D341Med (cell line): ENCODE results near the gene TMEM140.

Experiments
- DNase-seq: peaks from one replicate; pipeline ENCODE4 v3.0.0; 2012; ENCODE audit warnings: low spot score

Gene TMEM140

DNA sequence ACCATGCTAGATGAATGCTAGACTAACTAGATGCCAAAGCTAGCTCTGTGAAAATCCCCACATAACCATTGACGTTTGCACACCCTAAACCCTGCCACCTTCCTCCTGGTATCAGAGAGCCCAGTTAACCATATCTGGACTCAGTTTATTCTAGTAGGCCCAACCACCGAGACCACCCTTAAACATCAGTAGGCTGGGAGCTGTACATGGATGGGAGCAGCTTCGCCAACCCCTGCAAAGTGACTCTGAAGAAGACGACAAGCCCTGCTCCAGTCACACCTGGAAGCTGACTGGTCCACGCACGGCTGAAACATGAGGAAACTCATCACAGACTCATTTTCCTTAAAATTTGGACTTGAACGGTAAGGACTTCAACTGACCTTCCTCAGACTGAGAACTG, 27.1 kb downstream of the TMEM140 start:
- DNase-seq, result no peak

DNA sequence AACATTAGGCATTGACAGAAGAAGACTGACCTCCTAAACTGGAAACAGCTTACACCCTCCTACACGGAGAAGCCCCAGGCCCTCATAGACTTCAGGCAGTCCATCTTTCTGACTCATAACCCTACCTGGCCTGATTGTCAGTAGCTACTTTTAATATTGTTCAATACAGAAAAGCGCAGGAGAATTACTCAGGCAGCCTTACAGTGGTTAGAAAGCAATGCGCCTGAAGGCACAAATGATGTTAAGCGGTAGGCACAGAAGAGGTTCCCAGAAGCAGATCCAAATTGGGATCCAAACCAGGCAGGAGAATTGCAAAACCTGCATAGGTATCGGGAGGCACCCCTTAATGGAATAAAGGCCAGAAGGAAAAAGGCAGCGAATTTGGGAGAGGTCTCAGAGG, 28.1 kb downstream of the TMEM140 start:
- DNase-seq, result no peak

DNA sequence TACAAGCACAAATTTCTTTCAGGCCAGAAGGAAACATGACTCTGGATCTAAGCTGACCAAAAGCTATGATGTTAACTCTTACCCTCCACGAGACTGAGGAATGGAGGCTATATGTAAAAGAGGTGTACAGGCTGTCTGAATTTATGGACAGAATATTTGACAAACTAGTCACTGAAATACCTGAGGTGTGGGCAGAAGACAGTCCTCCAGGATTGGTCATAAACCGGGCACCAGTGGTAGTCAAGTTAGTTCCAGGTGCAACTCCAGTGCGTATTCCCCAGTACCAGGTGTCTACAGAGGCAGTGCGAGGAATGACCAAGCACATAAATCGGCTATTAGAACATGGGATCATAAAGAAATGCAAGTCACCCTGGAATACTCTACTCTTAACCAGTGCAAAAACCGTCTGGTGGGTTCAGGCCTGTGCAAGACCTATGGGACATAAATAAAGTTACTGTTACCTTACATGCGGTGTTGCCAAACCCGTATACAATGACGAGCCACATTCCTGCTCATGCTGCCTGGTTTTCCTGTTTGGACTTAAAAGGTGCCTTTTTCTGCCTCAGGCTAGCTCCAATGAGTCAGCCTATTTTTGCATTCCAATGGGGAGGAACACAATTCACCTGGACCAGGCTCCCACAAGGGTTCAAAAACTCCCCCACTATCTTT, 29.3 kb downstream of the TMEM140 start:
- DNase-seq, result no peak

DNA sequence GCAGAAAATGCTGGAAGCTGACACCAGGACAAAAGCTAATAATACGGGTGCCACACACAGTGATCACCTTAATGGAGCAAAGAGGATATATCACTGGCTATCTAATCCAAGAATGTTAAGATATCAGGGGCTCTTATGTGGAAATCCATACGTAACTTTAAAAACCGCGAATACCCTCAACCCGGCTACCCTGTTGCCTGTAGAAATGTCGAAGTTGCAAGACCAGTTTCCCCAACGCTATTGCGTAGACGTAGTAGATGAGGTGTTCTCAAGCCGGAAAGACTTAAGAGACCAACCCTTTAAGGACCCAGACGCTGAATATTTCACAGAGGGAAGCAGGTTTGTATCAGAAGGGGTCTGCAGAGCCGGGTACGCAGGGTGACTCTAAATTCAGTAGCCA, 30.5 kb downstream of the TMEM140 start:
- no peak for DNase-seq

DNA sequence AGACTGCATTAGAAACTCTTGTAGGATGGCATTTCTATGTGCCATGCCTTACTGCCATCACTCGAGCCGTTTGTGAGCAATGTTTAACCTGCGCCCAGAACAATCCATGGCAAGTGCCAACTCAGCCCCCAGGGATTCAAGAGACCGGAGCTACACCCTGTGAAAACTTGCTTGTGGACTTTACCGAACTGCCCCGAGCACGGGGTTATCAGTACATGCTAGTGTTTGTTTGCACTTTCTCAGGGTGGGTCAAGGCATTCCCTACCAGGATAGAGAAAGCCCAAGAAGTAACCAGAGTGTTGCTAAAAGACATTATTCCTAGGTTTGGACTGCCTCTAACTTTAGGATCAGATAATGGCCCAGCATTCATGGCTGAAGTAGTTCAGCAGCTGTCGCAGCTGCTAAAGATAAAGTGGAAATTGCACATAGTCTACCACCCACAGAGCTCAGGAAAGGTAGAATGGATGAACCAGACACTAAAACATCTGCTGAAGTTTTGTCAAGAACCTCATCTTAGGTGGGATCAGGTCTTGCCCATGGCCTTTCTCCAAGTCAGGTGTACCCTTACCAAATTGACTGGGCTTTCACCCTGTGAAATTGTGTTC, 31.6 kb downstream of the TMEM140 start:
- no peak for DNase-seq

DNA sequence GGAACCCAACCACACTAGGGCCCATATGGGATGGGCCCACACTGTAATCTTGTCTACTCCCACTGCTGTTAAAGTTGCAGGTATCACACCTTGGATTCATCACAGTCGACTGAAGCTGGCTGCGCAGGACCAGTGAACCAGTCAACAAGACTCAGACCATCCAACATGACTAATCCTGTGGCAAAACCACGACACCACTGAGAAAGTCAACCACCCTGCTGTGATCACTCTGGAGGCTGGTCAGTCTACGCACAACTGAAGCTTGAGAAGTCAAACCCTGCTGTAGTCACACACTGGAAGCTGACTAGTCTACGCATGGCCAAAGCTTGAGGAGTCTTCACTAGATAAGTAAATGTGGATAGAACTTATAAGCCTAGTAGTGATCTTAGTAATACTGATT, 32.2 kb downstream of the TMEM140 start:
- no peak for DNase-seq

DNA sequence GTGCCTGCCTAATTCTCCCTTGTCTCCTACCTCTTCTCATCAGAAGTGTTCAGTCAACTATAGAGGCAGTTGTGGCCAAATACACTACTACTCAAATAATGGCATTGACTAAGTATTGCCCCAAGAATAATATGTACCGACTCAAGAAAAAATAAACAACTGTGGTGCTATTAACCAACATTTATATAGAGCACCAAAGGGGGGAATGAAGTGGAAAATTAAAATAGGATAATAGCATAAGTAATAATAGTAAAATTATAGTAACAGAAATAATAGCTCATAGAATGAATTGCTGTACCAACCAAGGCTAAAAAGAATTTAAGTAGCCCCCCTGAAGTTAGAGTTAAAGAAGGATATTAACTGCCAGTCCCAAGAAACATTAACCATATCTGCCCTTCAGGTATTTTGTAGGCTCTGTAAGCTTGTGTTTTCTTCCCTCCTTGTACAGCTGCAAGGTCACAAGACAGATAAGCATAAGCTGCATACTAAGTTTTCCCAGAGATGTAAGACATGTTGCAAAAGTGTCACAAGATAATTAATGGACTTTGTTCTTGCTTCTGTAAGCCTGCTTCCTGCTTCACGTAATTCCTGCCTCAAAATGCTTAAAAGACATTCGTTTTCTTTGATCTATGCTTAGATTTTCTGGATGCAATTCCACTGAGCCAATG, 33.5 kb downstream of the TMEM140 start:
- no peak for DNase-seq

DNA sequence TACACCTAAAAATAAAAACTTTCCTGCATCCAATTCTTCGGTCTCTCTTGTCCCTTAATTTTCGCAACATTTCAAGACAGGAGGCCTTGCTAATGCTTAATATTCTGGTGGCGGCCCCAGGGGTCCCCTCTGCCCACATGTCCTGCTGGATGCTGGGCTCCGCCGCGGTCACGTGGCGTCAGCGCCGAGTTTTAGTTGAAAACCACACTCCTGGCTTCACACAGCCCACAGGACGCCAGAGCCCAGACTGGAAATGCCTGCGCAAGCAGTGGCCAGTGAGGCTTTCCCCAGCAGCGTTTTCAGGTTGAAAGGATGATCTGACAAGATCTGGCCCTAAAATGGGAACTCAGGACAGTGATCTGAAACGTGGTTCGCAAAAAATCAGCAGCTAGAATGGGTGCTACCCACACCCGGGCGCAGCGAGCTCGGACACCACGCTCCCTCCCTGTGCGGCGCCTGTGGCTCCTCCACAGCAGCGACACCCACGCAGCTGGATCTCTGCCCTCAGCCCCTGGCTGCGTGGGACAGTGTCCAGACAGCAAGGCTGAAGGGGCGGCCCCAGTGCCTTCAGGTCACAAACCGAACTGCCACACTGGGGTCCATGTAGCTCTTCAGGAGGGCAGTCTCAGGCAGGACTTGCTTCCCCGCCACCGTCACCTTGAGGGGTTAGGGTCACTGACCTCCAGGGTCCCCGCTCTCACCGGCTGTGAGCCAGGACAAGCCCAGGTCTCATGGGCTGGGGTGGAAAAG, 34.2 kb downstream of the TMEM140 start:
- no peak for DNase-seq

DNA sequence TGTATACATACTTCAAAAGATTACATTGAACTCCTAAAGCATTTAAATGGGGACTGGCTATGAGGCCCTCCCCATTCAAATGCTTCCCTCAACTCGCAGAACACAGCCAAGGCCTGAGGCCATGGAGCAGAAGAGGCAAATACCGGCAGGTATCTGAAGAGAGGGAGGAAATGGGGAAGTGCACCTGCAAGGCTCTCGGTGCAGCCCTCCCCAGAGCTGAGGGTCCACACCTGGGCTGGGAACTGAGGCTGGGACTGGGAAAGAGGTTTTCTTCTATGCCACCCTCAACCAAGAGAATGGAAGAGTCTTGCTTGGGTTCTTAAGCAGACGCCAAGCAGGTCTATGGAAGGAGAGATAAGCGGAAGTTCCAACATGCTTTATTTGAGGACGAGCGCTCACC, 35.6 kb downstream of the TMEM140 start:
- DNase-seq, result no peak

DNA sequence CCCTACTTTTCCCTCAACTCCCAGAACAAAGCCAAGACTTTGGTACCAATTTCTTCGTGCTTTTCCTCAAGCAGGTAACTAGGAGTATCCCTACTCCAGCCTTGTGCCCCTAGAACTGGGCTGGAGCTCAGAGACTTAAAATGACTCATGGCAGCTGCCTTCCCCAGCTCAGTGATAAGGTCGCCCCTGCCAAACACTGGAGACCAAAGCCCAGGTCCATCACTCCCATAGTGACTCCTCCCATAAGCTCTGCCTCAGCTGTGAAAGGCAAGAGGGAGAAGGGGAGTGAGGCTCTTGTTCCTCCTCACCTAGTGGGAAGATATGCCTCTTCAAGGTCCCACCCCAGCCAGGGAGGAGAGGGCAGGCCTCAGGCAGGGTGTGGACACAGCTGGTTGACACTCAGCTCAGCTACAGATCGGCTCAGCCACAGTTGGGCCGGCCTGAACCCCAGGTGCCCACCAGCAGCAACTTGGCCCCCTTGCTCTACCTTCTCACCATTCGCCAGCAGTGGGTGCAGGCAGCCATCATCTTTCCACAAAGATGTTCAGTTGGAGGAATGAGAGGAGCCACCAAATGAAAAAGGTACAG, 36.5 kb downstream of the TMEM140 start:
- DNase-seq, result no peak

DNA sequence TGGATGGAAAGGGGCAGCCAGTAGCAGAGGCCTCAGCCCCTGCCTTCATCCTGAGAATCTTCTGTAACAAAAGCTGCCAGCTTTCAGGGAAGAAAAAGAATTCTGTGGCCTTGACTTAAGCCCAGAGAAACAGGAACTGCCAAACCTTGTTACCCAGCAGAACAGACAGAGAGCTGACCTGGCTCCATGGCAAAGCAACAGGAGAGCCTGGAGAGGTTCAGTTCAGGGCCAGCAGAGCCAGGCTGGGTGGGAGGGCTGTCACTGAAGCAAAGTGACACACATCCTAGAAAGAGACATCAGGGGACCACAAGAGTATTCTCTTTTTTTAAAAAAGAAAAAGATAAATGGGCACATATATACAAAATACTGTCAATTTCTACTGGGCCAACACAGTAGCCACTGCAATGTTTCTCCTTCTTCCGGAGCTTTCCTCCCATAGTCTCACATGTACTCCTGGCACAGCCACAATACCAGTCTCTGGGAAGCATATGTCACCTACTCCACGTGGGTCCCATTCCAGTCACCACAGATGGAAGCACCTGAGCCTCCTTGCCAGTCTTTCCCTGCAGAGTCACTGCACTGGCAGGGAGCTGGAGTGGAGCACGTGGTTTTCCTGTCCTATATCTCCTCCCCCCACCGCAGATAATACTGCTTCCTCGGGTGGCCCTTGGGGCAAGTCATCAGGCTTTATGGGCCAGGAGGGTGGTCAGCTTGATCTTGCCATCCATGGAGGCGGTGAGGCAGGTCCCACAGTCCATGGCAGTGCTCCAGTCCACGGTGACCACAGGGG, 37.8 kb downstream of the TMEM140 start:
- DNase-seq, result no peak

DNA sequence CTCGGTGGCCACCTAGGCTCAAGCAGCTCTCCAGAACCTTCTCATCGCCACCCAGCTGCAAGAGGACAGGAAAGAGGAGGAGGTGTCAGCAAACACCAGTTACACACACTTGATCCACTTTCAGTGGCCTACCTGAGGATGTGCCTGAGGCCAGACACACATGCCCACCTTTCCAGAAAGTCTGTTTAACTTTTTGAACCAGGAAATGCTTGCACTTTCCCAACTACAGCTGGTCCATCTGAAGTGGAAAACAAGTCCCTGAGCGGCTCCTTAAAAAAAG, 38.3 kb downstream of the TMEM140 start:
- DNase-seq, result no peak

DNA sequence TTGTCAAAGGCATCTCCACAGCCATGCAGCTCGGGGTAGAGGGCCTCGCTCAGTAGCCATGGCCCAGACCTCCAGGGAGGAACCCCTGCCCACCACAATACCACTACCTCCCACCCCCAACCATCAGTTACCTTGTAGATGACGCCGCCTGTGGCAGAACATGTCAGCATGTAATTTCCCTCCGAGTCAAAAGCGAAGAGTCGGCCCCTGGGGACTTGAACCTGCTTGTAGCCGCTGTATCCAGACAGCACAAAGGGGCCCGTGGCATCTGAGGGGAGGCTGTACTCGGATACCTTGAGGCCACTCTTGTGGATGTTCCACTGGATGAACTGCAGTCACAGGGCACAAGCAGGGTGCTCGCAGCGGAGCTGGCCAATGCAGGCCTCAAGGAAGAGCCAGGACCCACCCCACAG, 39.0 kb downstream of the TMEM140 start:
- DNase-seq, result no peak

DNA sequence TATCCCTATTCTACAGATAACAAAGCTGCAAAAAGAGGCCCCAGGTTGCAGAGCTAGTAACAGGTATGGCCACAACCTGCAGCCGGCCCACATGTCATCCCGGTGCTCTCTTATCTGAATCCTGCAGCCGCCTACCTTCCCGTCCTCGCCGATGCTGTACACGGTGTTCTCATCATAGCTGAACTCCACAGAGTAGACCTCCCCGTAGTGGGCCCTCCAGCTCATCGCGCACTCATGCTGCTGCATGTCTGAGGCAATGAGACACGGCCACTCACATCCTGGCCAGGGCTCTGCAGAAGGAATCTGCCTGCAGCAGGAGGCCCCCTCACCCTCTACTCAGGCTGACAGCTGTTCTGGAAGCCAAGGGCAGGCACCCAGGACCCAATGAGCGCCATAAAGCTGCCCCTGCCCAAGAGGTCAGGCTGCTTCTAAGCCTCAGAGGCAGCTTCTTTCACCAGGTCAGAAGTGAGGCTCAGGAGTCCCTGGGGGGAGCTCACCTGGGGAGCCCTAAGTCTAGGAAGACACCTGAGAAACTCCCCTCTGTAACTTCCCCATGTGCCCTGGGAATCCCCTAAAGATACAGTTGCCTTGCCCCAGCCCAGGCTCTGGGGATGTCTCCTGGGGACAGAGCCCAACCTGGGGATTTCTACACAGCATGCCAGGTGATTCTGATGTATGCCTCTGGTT, 40.6 kb downstream of the TMEM140 start:
- DNase-seq, result no peak

DNA sequence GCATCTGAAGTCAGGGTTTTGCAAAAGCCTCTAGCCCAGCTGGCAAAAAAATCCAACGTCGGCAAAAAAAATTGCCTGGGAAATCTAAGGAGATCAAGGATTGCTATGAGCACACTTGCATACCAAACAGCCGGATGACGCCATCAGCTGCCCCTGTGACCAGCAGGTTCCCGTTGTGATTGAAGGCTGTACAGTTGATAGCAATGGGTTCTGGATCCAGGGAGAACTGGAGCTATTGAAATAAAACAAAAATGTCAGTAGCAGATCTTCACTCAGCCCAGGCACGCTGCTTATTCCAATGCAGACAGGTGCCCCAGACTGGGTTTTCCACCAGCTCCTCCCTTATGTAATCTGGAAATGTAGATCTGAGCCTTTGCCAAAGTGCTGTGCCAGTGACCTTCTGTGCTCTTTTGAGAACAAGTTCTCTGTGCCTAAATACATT, 41.4 kb downstream of the TMEM140 start:
- no peak for DNase-seq

DNA sequence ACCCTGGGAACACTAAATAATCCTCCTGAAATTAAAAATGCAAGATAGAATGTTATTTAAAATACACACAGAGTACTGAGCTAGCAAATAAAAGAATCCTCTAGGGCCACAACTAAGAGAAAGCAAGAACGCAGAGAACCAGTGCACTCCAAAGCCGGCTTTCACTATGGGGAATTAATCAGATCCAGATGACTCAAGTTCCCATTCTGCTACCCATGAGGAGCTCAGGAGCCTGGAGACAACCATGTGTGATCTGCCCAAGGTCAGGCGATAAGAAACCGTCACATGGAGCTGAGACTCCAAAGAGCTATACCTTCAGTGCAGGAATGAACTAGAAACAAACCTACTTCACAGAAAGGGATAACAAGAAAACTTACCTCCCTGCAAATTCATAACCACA, 42.1 kb downstream of the TMEM140 start:
- no peak for DNase-seq

DNA sequence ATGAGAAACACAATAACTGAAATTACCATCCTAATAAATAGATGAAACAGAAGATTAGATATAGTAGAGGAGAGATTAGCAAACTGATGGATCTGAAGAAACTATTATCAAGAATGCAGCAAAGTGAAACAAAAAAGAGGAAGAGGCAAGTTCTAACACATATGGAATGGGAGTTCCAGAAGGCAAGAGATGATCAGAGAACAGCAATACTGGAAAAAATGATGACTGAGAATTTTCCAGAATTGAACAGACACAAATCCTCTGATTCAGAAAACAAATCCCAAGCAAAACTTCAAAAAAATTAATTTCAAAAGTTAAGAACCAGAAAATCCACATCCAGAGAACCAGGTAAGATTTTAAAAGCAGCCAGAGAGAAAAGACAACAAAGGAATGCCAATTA, 42.8 kb downstream of the TMEM140 start:
- DNase-seq, result no peak

DNA sequence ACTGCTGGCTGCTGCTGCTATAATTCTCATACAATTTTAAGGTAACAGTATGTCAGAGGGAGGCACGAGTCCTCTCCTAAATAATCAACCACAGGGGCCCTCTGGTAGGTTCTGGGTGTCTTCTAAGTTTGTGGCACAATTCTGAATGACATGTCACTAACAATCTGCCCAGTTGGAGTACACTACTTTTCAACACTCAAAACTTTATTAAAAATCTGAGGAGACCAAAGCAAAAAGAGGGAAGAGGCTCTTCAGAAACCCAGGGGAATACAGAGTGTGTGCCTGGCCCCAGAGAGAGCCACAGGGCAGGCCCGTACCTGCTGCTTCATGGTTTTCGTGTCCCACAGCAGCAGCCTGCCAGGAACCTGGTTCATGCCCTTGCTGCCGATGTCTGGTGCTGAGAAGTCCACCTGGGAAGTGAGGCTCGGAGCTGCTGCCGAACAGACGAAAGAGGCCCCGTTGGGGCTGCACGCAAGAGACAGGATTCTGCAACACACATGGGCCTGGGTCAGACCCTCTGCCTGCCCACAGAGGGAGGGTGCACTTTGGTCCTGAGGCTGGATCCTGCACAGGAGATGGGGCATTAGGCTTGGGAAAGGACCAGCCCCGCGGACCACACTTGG, 45.2 kb downstream of the TMEM140 start:
- no peak for DNase-seq

DNA sequence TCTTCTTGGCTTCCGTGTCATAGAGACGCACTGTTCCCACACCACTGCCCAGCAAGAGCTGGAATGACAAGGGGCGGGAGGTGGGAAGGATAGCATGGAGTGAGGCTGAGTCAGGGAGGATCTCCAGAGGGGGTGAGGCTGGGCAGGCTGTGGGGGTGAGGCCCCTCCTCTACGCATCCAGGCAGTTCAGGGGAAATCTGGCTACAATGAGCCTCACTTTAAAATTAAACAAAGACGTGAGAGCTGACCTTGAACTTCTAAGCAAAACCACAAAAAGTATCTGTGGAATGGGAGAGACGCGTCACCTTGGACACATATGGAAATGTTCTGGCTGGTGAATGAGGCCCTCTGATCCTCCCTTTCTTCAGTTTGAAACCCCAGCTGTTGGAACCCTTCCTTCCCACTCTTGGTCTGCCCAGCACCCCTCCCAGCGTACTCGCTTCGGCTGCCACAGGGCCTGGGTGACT, 45.8 kb downstream of the TMEM140 start:
- DNase-seq, result no peak

DNA sequence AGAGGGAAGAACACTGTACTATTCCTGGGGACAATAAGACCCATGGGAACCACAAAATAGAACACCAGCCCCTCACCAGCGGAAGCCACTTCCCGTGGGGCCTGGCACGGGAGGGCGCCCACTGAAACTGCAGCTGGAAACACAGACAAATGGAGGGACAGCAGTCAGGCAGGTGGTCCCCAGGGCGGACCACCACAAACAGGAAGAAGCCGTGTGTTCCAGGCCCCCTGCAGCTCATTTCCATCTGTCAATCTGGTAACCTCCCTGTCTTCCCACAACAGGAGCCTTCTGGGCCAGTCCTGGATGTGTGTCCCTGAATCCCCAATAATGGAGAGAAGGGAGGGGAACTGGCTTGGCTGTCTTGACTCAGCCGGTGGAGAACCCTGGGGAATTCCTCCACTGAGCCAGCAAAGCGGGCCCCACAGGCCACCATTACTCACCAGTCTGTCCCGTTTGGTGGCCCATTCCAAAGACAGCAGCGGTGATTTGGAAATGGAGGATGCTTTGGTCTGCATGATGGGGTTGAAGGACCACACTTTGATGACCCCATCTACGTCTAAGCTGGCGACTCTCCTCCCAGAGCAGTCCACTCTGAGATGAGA, 46.7 kb downstream of the TMEM140 start:
- DNase-seq, result no peak
